ENCODE results near the gene CNTLN. TPM values are rescaled to one million over a fixed set of nuclear protein-coding genes. Genes with fewer than 3 reads are reported as not detected.
"Not testable (repeated sequence)": the region's sequence is repeated elsewhere in the genome, so short reads cannot be mapped to it uniquely, and the experiment has no call there.

The CNTLN gene
- total and polyA plus RNA-seq, 2 experiments from 2014 or later: 2.9 to 4.3 TPM

DNA sequence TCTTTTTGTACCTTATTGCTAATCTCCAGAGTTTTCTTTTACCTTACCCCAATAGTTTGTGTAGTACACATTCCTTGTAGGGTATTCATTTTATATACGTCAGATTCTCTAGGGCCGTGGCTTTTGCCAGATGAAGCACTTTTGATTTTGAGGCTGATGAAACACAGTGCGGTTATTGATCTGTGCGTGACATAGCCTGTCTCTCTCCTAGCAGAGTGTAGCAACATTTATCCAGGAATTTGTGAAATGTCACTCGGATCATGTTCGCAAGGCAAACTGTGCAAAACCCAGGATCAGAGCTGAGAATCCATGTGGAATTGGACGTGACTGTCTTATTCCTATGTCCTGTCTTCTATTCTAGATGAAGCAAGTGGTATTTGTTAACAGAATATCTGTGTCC, 302.0 kb downstream of the CNTLN start:
- H3K4me1 ChIP-seq (ENCODE audit: low read depth): no peaks in the 10 kb centered on the region
- DNase-seq (ENCODE audit: low read depth in 1 of 2, low spot score in 1 of 2): no peak
- no peaks in the 10 kb centered on the region for H3K36me3 ChIP-seq
- no peak for TF ChIP-seq CTCF (IDR thresholded peaks at IDR 0.05; ENCODE audit: low read depth, low read length)
- H3K27ac ChIP-seq: no peak overlapping the region
- no peak overlapping the region for H3K4me3 ChIP-seq
- no peaks in the 10 kb centered on the region for H3K9me3 ChIP-seq (ENCODE audit: low read depth)
- no peaks in the 10 kb centered on the region for H3K27me3 ChIP-seq

- TF ChIP-seq CTCF (IDR thresholded peaks at IDR 0.05; ENCODE audit: low read depth, low read length): no peak
- Histone ChIP-seq H3K36me3 (no peaks in the 10 kb centered on the region), H3K9me3 (ENCODE audit: low read depth) (no peaks in the 10 kb centered on the region), H3K4me1 (ENCODE audit: low read depth) (no peaks in the 10 kb centered on the region), H3K4me3 (no peak overlapping the region), H3K27me3 (no peaks in the 10 kb centered on the region), H3K27ac (no peak overlapping the region)
- DNase-seq (ENCODE audit: low read depth in 1 of 2, low spot score in 1 of 2): no peak
Observed at GRCh38 chr9:17437813-17438212, 303.0 kb downstream of the CNTLN start.

- H3K4me1 ChIP-seq (ENCODE audit: low read depth); H3K36me3 ChIP-seq; H3K27me3 ChIP-seq; H3K9me3 ChIP-seq (ENCODE audit: low read depth); H3K27ac ChIP-seq; H3K4me3 ChIP-seq: not testable (repeated sequence)
- DNase-seq (ENCODE audit: low read depth in 1 of 2, low spot score in 1 of 2): peak in 1 of 2 donors; percentile 7
Observed at GRCh38 chr9:17445126-17445525, 310.3 kb downstream of the CNTLN start.

DNA sequence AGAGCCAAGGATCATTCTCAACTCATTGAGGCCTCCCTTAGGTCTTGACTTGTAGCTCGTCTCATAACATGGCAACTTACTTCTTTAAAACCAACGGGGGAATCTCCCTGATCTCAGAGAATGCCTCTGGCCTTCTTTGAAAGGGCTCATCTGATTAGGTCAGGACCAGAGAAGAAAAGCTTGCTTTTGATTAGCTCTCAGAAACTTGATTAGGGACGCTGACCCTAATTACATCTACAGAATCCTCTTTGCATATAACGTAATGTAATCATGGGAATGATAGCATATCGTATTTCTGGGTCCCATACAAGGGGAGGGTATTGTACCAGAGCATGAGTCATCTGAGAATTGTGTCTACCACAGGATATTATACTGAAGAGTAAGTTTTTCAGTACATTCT, 318.9 kb downstream of the CNTLN start:
- H3K4me1 ChIP-seq (ENCODE audit: low read depth): no peaks in the 10 kb centered on the region
- H3K27ac ChIP-seq: no peak overlapping the region
- no peaks in the 10 kb centered on the region for H3K9me3 ChIP-seq (ENCODE audit: low read depth)
- TF ChIP-seq CTCF (IDR thresholded peaks at IDR 0.05; ENCODE audit: low read depth, low read length): no peak
- H3K4me3 ChIP-seq: no peak overlapping the region
- H3K27me3 ChIP-seq: no peaks in the 10 kb centered on the region
- H3K36me3 ChIP-seq: no peaks in the 10 kb centered on the region
- no peak for DNase-seq (ENCODE audit: low read depth in 1 of 2, low spot score in 1 of 2)

GRCh38 chr9:17462869-17463464, 328.1 kb downstream of the CNTLN start:
- Histone ChIP-seq H3K27me3 (no peaks in the 10 kb centered on the region), H3K4me3 (no peak overlapping the region), H3K27ac (no peak overlapping the region), H3K4me1 (ENCODE audit: low read depth) (no peaks in the 10 kb centered on the region), H3K36me3 (no peaks in the 10 kb centered on the region), H3K9me3 (ENCODE audit: low read depth) (no peaks in the 10 kb centered on the region)
- peak; percentile 71 to 77 for DNase-seq (ENCODE audit: low read depth in 1 of 2, low spot score in 1 of 2)
- TF ChIP-seq CTCF (IDR thresholded peaks at IDR 0.05; ENCODE audit: low read depth, low read length): peak; percentile 61

DNA sequence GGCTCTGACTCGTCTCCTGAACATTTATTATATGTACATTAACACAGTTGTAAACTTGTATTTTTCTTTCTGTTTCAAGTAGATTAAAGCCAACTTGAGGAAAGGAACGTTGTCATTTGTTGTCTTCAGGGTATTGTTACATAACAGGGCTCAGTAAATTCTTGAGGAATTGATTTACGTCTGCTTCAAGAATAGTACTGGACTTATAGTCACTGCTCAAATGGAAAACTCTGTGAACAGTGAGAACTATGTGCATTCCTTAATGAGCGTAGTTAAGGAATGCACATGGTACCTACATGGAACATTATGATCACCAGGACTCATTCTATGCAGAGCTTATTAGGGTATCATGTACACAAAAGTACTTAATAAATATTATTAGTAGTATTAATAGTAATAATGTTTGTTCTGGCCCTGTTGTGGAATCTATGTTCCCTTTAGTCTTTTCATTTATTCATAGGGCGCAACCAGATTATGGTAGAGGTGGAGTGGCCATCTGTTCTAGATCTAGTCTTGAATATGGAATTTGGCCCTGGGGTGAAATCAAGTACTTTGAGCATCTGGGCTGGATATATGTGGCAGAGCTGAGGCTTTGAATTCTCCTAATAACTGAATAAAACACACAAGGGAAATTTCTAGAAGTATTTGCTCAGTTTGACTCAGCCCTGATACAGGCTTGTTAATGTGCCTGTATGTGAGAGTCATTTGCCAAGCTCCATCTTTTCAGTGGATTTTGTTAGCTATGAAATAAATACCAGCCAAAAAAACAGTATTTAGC, 335.4 kb downstream of the CNTLN start:
- H3K4me1 ChIP-seq (ENCODE audit: low read depth): no peaks in the 10 kb centered on the region
- TF ChIP-seq CTCF (IDR thresholded peaks at IDR 0.05; ENCODE audit: low read depth, low read length): no peak
- H3K4me3 ChIP-seq: no peak overlapping the region
- H3K9me3 ChIP-seq (ENCODE audit: low read depth): no peaks in the 10 kb centered on the region
- no peak overlapping the region for H3K27ac ChIP-seq
- no peak for DNase-seq (ENCODE audit: low read depth in 1 of 2, low spot score in 1 of 2)
- H3K27me3 ChIP-seq: no peaks in the 10 kb centered on the region
- no peaks in the 10 kb centered on the region for H3K36me3 ChIP-seq

Measured in cardiac muscle cell (in vitro differentiated cells and primary cell).